Stomach (tissue), 4 donors: ENCODE measurements around the gene TOX3.

Experiments used
- CTCF ChIP-seq, 7 experiments: fragments of 450-650 bp in 4 of 7; fragments of 200-600 bp in 3 of 7; sonication (generic) in 3 of 7; IDR thresholded peaks; one replicate each; pipeline ENCODE4 v1.5.1; 2016 to 2019; ENCODE audit warnings: antibody characterized with exemption in 7 of 7, control low read depth in 2 of 7, mild to moderate bottlenecking in 1 of 7
- POLR2A ChIP-seq, 4 donors: fragments of 450-650 bp; IDR thresholded peaks; one replicate each; pipeline ENCODE4 v1.6.1; 2016; ENCODE audit warnings: antibody characterized with exemption in 4 of 4, control low read depth in 2 of 4, mild to moderate bottlenecking in 1 of 4, moderate library complexity in 1 of 4

DNA sequence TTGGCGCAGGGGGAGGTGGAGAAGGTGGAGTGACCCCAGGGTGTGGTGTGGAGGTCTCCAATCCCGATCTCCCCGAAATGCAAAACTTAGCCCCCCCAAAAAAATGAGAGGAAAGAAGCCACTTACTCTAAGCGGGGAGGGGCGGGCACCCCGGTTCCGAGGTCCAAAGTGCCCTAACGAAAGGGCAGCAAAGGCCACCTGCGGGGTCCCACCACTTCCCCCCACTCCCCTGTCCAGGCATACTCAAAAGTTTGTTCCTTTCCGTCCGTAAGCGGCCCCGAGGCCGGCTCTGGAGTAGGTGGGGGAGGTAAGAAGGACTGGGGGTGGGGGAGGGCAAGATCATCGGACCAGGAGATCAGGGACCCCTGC lies 1.1 kb downstream of the TOX3 start:
- TF ChIP-seq POLR2A (IDR thresholded peaks at IDR 0.05) (no peak), CTCF (IDR thresholded peaks at IDR 0.05) (no peak)
